Measurements from ENCODE around the gene DNMT3L.
"Not testable (repeated sequence)": the region's sequence is repeated elsewhere in the genome, so short reads cannot be mapped to it uniquely, and the experiment has no call there.

Gene DNMT3L

GRCh38 chr21:44199448-44199847, 62.2 kb downstream of the DNMT3L start:
- TF ChIP-seq, protein P1, sequence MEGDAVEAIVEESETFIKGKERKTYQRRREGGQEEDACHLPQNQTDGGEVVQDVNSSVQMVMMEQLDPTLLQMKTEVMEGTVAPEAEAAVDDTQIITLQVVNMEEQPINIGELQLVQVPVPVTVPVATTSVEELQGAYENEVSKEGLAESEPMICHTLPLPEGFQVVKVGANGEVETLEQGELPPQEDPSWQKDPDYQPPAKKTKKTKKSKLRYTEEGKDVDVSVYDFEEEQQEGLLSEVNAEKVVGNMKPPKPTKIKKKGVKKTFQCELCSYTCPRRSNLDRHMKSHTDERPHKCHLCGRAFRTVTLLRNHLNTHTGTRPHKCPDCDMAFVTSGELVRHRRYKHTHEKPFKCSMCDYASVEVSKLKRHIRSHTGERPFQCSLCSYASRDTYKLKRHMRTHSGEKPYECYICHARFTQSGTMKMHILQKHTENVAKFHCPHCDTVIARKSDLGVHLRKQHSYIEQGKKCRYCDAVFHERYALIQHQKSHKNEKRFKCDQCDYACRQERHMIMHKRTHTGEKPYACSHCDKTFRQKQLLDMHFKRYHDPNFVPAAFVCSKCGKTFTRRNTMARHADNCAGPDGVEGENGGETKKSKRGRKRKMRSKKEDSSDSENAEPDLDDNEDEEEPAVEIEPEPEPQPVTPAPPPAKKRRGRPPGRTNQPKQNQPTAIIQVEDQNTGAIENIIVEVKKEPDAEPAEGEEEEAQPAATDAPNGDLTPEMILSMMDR (IDR thresholded peaks at IDR 0.05; ENCODE audit: borderline replicate concordance, control extremely low read depth, extremely low read depth, insufficient read depth, missing control alignments) = no peak
- in situ Hi-C loops (cut with MboI; ENCODE audit: low sequenced_read_pairs, unreplicated experiment) = no loop called here
- peak; percentile 5 for DNase-seq (ENCODE audit: low spot score)

DNA sequence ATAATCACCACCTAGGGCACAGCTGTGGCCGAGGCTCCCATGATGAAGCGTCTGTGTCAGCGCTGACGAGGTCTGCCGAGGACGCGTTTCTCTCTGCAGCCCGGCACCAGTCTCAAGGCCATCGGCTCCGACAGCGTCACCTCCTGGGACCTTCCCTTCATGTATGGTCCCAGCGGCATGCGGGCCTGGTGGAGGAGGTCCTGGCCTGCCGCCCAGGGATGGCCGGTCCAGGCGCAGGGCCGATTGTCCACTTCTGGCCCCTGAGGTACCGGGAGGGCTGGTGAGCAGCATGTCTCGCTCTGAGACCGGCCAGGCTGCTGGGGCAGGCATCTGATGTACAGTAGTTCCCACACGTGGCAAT, 64.6 kb downstream of the DNMT3L start:
- in situ Hi-C loops (cut with MboI; ENCODE audit: low sequenced_read_pairs, unreplicated experiment); DNase-seq (ENCODE audit: low spot score): not testable (repeated sequence)

Data from GM13976 (cell line).